Measurements from ENCODE around the gene RPL27A.

Gene RPL27A

DNA sequence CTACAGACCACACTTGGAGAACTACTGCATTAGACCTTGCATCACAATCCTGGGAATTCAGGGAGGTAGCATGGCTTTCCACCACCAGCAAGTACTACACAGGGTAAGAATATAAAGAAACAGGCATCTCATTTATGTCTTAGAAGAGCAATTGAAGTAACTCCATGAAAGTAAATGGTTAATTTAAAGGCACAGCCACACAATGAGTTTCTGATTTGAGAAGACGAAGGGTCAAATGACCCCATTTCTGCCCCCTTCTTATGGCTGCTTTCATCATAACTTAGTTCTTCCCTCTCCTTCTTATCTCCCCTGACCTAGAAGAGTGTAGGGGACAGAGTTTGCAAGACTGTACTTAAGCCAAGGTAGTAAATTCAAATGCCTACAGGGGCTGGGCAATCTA lies 6.1 kb upstream of the RPL27A start:
- no peak for DNase-seq

DNA sequence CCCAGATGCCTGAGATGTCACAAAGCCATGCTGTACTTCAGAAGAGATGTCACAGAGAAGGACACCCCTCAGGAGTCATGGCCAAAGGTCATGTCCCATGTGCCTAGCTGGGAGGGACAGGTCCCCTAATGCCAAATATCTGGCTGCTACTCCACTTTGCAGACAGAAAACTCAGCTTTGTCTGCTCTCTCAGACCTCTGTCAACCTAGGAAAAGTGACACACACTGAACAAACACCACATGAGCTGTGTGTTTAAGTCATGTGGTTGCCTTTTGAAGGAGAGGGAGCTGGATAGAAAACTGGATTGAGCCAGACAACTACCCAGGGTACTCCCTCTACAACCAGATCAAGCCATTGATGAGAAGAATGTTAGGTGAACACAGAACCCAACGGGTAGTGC lies 3.6 kb upstream of the RPL27A start:
- no peak for DNase-seq

DNA sequence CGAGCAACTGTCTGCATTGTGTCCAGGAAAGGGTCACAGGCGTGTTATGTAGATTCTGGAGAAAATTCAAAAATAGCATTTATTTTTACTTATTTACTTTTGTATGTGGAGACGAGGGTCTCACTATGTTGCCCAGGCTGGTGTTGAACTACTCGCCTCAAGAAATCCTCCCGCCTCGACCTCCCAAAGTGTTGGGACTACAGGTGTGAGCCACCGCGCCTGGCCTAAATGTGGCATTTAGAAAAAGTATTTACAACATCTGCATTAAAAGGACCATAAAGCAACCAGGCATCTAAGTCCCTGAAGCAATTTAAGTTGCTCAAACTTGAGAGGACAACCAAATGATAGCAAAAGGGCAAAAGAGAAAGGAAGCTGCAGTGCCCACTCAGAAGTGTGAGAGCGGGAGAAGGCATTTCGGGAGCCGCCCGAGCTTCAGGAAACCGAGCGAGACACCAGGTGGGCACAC lies 722 bp upstream of the RPL27A start:
- no peak for DNase-seq

DNA sequence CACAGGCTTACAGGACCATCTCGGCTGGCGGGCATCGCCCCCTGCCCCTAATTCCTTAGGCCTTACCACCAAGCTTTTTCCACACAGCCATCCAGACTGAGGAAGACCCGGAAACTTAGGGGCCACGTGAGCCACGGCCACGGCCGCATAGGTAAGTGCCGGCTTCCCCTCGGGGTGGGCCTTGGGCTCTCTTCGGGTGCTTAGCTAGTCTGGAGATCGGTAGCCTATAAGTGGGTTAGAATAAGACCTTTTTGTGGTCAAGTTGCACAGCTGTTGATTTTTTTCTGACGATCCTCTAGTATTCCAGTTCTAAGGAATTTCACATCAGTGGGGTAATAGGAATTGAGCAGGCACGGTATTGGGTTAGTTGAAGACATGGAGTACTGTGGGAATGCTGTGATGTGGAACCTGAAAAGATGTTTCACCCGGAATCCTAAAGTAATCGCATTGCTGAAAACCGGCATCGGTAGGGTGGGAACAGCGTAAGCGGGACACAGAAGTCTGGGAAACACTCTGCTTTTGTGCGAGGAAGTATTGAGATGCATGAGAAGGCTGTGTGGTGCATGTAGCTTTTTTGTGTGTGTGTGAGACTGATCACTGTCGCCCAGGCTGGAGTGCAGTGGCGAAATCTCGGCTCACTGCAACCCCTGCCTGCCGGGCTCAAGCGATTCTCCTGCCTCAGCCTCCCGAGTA lies 669 bp downstream of the RPL27A start:
- no peak for DNase-seq

DNA sequence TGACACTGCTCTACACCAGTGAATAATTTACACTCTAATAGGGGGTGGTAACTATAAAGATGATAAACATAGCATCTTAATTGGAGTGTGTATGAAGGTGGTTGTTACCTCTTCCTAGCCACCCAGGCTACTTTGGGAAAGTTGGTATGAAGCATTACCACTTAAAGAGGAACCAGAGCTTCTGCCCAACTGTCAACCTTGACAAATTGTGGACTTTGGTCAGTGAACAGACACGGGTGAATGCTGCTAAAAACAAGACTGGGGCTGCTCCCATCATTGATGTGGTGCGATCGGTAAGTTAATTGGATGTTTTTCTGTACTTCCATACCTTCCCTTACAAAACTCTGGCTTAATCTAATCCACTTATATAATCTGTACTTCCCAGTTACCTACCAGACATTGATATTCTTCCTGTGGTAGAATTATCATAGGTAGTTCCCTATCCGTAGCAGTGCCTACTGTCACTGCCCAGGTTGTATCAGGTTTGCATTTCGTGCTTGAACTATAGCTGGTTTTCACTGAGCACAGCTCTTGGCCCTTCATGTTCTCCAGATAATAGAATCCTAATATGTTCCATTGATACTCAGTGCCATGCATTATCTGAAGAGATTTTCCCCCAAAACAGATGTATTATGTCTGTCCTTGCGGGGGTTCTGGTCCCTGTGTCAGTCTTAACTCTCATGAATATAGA lies 2.2 kb downstream of the RPL27A start:
- DNase-seq = no peak

- DNase-seq = no peak
Measured at GRCh38 chr11:8685306-8685705, 2.7 kb downstream of the RPL27A start.

GRCh38 chr11:8685820-8686219 lies 3.2 kb downstream of the RPL27A start:
- DNase-seq = no peak

GRCh38 chr11:8686325-8686724 lies 3.7 kb downstream of the RPL27A start:
- no peak for DNase-seq

GRCh38 chr11:8688414-8689362 lies 6.1 kb downstream of the RPL27A start:
- peak; percentile 99 for DNase-seq

DNA sequence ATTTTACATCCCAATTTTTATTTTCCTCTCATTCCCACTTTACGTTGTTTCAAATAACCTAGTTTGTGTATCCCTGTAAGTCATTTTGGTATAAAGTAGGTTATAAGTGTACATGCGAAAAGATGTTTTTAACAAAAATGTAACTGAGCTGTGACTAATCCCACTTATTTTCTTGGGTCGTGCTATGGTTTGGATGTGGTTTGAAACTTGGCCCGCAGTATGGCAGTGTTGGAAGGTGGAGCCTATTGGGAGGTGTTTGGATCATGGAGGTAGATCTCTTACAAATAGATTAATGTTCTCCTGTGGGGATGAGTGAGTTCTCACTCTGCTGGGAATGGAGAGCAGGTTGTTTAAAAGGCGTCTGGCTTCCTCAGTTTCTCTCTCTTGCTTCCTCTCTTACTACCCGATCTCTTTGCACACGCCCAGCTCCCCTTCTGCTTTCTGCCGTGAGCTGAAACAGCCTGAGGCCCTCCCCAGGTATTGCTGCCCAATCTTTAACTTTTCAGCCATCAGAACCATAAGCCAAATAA lies 7.2 kb downstream of the RPL27A start:
- no peak for DNase-seq

DNA sequence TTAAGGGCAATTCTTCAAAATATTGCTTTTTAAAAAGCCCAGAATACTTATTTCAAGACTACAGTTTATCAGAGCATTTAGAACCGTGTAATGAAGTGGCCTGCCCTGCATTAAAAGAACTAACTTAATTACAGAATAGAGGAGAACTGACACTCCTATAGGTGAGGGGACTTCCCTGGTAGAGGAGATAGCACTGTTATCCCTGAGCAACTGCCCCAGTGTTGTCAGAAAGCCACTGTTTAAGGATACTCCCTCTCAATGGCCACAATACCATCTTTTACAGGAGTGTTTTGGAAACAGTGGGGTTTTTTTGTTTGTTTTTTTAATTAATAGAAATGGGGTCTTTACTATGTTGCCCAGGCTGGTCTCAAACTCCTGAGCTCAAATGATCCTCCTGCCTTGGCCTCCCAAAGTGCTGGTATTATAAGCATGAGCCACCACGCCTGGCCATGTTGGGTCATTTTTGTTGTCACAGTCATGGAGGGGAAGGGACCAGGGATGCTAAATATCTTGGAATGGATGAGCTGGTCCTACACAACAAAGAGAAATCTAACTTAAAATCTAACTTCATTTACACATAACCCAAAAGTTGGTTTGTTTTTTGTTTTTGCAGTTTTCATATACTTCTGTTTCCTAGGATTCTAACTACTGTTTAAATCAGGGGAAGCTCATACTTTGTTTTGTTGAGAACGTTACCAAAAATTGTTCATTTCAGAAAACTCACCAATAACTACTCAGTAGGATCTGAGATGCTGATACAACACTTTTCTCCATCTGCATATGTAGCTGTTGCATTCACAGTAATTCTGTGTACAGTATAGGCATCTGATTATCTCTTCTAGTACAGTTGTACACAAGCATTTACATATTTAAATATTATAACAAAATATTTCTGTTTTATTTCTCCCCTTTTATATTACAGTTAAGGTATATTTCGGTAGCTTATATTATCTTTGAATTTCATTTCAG lies 8.1 kb downstream of the RPL27A start:
- no peak for DNase-seq

GRCh38 chr11:8691601-8692000 lies 9.0 kb downstream of the RPL27A start:
- no peak for DNase-seq

DNA sequence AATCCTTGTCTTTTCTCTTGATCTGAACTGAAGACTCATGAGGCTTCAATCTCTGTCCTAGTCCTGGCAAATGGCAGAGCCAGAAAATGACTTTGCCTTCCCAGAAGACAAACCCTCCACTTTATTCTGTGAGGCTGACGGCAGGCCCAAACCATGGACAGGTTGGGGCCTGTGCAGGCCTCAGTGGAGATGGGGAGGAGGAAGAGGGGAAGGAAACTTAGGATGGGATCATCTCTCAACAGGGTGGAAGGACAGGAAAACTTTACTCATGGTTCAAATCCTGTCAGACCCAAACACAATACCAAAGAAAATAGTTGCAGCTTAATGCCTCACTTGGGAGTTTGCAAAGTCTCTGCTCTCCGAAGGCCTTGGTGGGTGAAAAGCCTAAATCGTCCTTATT lies 9.8 kb downstream of the RPL27A start:
- DNase-seq = no peak

GRCh38 chr11:8693010-8693551 lies 10.5 kb downstream of the RPL27A start:
- DNase-seq = no peak

DNA sequence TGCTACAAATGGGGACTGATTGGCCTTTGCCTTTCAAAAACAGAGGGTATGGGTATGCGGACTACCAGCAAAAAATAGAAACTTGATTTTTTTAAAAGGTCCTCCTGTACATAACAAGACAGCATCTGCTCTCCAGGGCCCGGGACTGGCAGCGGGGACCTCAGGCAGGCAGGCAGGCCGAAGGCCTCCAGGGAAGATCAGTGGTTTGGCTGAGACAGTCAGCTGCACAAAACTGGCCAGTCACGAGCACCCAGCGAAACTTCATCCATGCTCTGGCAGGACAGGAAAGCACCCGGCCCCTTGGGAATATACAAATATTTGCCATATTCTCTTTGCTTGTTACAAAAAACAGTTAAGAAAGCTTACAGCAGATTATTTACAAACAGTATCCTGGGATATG lies 11.0 kb downstream of the RPL27A start:
- DNase-seq = no peak

DNA sequence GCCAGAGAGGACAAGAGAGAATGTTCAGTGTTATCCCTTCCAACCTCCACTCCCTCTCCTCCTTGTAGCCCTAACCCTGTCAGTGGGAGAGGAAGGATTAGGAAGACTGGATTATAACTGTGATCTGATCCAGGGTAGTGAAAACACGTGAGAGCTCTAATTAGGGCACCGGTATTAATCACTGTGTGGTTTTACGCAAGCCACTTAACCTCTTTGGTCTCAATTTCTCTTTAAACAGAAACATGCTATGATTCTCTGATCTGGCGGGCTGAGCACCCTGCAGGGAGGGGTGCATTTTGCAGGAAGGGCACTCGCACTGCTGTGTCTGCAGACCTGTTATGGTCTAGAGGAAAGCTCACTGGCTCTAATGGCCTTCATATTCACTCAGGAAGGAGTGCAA lies 11.5 kb downstream of the RPL27A start:
- no peak for DNase-seq

- no peak for DNase-seq
Measured at GRCh38 chr11:8697054-8697453, 14.5 kb downstream of the RPL27A start.

GRCh38 chr11:8698379-8698851 lies 15.8 kb downstream of the RPL27A start:
- no peak for DNase-seq

DNA sequence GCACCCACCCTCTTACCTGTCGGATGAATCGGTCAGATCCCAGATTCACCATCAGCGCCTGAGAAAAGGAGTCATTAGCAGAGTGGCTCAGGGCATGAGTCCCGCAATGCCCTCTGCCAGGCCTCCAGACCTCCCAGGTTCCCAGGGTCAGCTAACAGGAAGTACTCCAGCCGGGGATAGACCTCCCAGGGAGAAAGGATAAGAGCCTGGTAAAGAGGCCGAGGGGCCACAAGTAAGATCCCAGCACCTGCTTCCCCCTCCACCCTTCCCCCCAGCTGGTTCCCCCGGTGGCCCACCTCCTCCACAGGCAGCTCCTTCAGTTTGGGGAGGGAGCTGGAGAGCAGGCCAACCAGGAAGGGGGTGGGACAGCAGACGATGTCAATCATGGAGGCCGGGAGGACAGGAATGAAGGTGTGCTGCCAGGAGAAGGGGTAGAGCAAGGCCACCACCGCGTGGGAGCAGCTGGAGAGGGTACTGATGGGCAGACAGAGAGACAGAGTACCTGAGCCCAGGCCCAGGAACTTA lies 16.4 kb downstream of the RPL27A start:
- no peak for DNase-seq

GRCh38 chr11:8699903-8700302 lies 17.3 kb downstream of the RPL27A start:
- no peak for DNase-seq

GRCh38 chr11:8701891-8702597 lies 19.5 kb downstream of the RPL27A start:
- DNase-seq = no peak
